OCI-LY7 (cell line): ENCODE results near the gene ABL1. TPM values are rescaled to one million over a fixed set of nuclear protein-coding genes. Genes with fewer than 3 reads are reported as not detected.

ENCODE experiments used
- BruUV-seq: library from RNA; stranded (reverse); fragments of 400-500 nt; replicated peaks from 2 replicates; lab custom pipeline; 2021; lab: Mats Ljungman, UMichigan
- CTCF ChIA-PET: fragments of 300-600 bp; sonication (Branson Sonifier 250); formaldehyde crosslinking; loops from one replicate; lab custom pipeline; 2022; ENCODE audit warnings: antibody characterized with exemption; ENCODE audit not compliant: unreplicated experiment; lab: Charles Lee
- POLR2A ChIA-PET: fragments of 300-600 bp; sonication (Branson Sonifier 250); formaldehyde crosslinking; loops from one replicate; lab custom pipeline; 2022; ENCODE audit warnings: antibody characterized with exemption; lab: Charles Lee
- DNase-seq: peaks from one replicate; pipeline ENCODE4 v3.0.0-alpha.2; 2015; ENCODE audit warnings: low spot score
- H2AFZ ChIP-seq: fragments of 200-600 bp; sonication (generic), shearing (Covaris generic); 2 replicates; pipeline ENCODE4 v1.6.1; 2014; ENCODE audit warnings: mild to moderate bottlenecking, antibody characterized with exemption, low read length, moderate library complexity
- H3K27ac ChIP-seq: fragments of 200-600 bp; sonication (generic); 2 replicates; pipeline ENCODE4 v1.5.1; 2014; ENCODE audit warnings: mixed run types, low read depth, mild to moderate bottlenecking, moderate library complexity, low read length, inconsistent platforms; ENCODE audit not compliant: poor library complexity, severe bottlenecking
- H3K36me3 ChIP-seq: fragments of 200-600 bp; sonication (generic); 2 replicates; pipeline ENCODE4 v1.6.1; 2014; ENCODE audit warnings: mild to moderate bottlenecking, antibody characterized with exemption, low read length, moderate library complexity, mixed read lengths; ENCODE audit not compliant: insufficient read depth
- H3K4me1 ChIP-seq: fragments of 200-600 bp; sonication (generic); 2 replicates; pipeline ENCODE4 v1.5.1; 2014; ENCODE audit warnings: mild to moderate bottlenecking, low read length; ENCODE audit not compliant: insufficient read depth, poor library complexity, severe bottlenecking
- H3K4me2 ChIP-seq: fragments of 200-600 bp; sonication (generic); 2 replicates; pipeline ENCODE4 v1.6.1; 2014; ENCODE audit warnings: mild to moderate bottlenecking, low read length
- H3K4me3 ChIP-seq: fragments of 200-600 bp; sonication (generic); 2 replicates; pipeline ENCODE4 v1.5.1; 2014; ENCODE audit warnings: mild to moderate bottlenecking, low read depth, low read length; ENCODE audit not compliant: poor library complexity, severe bottlenecking
- H3K79me2 ChIP-seq: fragments of 200-600 bp; sonication (generic); 2 replicates; pipeline ENCODE4 v1.6.1; 2016; ENCODE audit warnings: low read depth, mild to moderate bottlenecking, low read length, moderate library complexity, mixed read lengths; ENCODE audit not compliant: insufficient read depth
- H3K9me2 ChIP-seq: fragments of 200-600 bp; sonication (generic); 2 replicates; pipeline ENCODE4 v1.6.1; 2016; ENCODE audit warnings: mild to moderate bottlenecking, low read length, mixed read lengths; ENCODE audit not compliant: insufficient read depth
- H3K9me3 ChIP-seq: fragments of 200-600 bp; sonication (generic); 2 replicates; pipeline ENCODE4 v1.6.1; 2014; ENCODE audit warnings: mild to moderate bottlenecking, mixed run types, low read length, mixed read lengths
- H4K20me1 ChIP-seq: fragments of 200-600 bp; sonication (generic); 2 replicates; pipeline ENCODE4 v1.6.1; 2014; ENCODE audit warnings: mild to moderate bottlenecking, antibody characterized with exemption, low read length, moderate library complexity, mixed read lengths; ENCODE audit not compliant: insufficient read depth
- EZH2phosphoT487 ChIP-seq: fragments of 200-600 bp; sonication (generic); IDR thresholded peaks from 2 replicates; pipeline ENCODE4 v1.6.1; 2018; ENCODE audit warnings: low read depth, borderline replicate concordance, mild to moderate bottlenecking, mixed run types, antibody characterized with exemption, low read length, moderate library complexity, mixed read lengths
- intact Hi-C: fragments of 100-400 bp; cut with micrococcal nuclease; formaldehyde crosslinking; loops from one replicate; pipeline ENCODE4 v1.10.0; 2022; ENCODE audit not compliant: unreplicated experiment
- total RNA-seq, 2 experiments: library from RNA; depleted of rRNA in 1 of 2; stranded (reverse); fragments of >200 nt in 1 of 2; shearing (Covaris generic) in 1 of 2; gene quantifications; 2 replicates each; pipeline ENCODE4 v1.2.3, GENCODE V29; 2014 to 2022
- TF ChIP-seq, protein P1 (sequence below): fragments of 200-600 bp; sonication (generic); conservative IDR thresholded peaks from 2 replicates; pipeline ENCODE4 v1.5.1; 2014; ENCODE audit warnings: mild to moderate bottlenecking, antibody characterized with exemption, low read length, moderate library complexity, mixed read lengths

ABL1 gene
- total RNA-seq, 2 experiments from 2014 or later, result 8.1 to 28.3 TPM

GRCh38 chr9:130825809-130826208 lies 9.2 kb upstream of the ABL1 start:
- no peaks in the 10 kb centered on the region for H3K79me2 ChIP-seq
- no peaks in the 10 kb centered on the region for H4K20me1 ChIP-seq
- H3K36me3 ChIP-seq, result no peaks in the 10 kb centered on the region
- no peaks in the 10 kb centered on the region for H3K9me2 ChIP-seq
- H2AFZ ChIP-seq, result no peak overlapping the region
- no peak overlapping the region for H3K4me2 ChIP-seq
- H3K4me1 ChIP-seq, result no peaks in the 10 kb centered on the region
- no TSS peak for BruUV-seq
- ChIA-PET CTCF (interaction anchor here (0.6 kb wide), 1 partner anchor 170 kb away, joined by 3 read pairs; no protein-coding TSS in a partner anchor), POLR2A (interaction anchor here (0.7 kb wide), 2 partner anchors 10 to 59 kb away, joined by 3 read pairs; no protein-coding TSS in a partner anchor)
- H3K4me3 ChIP-seq, result no peak overlapping the region
- H3K27ac ChIP-seq, result no peak overlapping the region
- TF ChIP-seq, protein P1, sequence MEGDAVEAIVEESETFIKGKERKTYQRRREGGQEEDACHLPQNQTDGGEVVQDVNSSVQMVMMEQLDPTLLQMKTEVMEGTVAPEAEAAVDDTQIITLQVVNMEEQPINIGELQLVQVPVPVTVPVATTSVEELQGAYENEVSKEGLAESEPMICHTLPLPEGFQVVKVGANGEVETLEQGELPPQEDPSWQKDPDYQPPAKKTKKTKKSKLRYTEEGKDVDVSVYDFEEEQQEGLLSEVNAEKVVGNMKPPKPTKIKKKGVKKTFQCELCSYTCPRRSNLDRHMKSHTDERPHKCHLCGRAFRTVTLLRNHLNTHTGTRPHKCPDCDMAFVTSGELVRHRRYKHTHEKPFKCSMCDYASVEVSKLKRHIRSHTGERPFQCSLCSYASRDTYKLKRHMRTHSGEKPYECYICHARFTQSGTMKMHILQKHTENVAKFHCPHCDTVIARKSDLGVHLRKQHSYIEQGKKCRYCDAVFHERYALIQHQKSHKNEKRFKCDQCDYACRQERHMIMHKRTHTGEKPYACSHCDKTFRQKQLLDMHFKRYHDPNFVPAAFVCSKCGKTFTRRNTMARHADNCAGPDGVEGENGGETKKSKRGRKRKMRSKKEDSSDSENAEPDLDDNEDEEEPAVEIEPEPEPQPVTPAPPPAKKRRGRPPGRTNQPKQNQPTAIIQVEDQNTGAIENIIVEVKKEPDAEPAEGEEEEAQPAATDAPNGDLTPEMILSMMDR, result no peak
- no peak for TF ChIP-seq EZH2phosphoT487
- no peak for DNase-seq
- peaks cover 7% of the 10 kb centered on the region for H3K9me3 ChIP-seq
- intact Hi-C loops, result no loop called here

GRCh38 chr9:130829762-130830161 lies 5.3 kb upstream of the ABL1 start:
- no peaks in the 10 kb centered on the region for H3K4me1 ChIP-seq
- intact Hi-C loops, result no loop called here
- H3K4me2 ChIP-seq, result no peak overlapping the region
- no peak overlapping the region for H3K4me3 ChIP-seq
- no peak for DNase-seq
- no peak overlapping the region for H2AFZ ChIP-seq
- ChIA-PET CTCF (no interaction called here), POLR2A (no interaction called here)
- no peaks in the 10 kb centered on the region for H3K9me2 ChIP-seq
- TF ChIP-seq, protein P1, result no peak
- no peak for TF ChIP-seq EZH2phosphoT487
- no peak overlapping the region for H3K27ac ChIP-seq
- peaks cover 11% of the 10 kb centered on the region; the same call in 1 of the 2 replicates for H4K20me1 ChIP-seq
- peaks cover 7% of the 10 kb centered on the region for H3K9me3 ChIP-seq
- no peaks in the 10 kb centered on the region for H3K36me3 ChIP-seq
- no TSS peak for BruUV-seq
- H3K79me2 ChIP-seq, result no peaks in the 10 kb centered on the region

- H3K79me2 ChIP-seq, result no peaks in the 10 kb centered on the region
- BruUV-seq, result no TSS peak
- H3K36me3 ChIP-seq, result no peaks in the 10 kb centered on the region
- DNase-seq, result no peak
- H3K4me3 ChIP-seq, result no peak overlapping the region
- POLR2A ChIA-PET, result interaction anchor here (0.6 kb wide), 2 partner anchors 18 to 371 kb away, joined by 3 to 4 read pairs; no protein-coding TSS in a partner anchor
- no peaks in the 10 kb centered on the region for H3K4me1 ChIP-seq
- peaks cover 7% of the 10 kb centered on the region for H3K9me3 ChIP-seq
- H4K20me1 ChIP-seq, result peaks cover 11% of the 10 kb centered on the region; the same call in 1 of the 2 replicates
- H3K4me2 ChIP-seq, result no peak overlapping the region
- no peak overlapping the region for H3K27ac ChIP-seq
- no peak for TF ChIP-seq EZH2phosphoT487
- TF ChIP-seq, protein P1, result no peak
- H3K9me2 ChIP-seq, result no peaks in the 10 kb centered on the region
- intact Hi-C loops, result no loop called here
- no peak overlapping the region for H2AFZ ChIP-seq
- CTCF ChIA-PET, result no interaction called here
These were observed 4.8 kb upstream of the ABL1 start for GRCh38 chr9:130830231-130830760.
